HEK293 (cell line): ENCODE results near the gene DOCK1.

Source experiments
- CTCF ChIA-PET: fragments of 350-600 bp; formaldehyde crosslinking; extraction: SDS; loops from one replicate; lab custom pipeline; 2021; ENCODE audit warnings: antibody characterized with exemption; lab: Yijun Ruan, JAX
- POLR2A ChIA-PET: fragments of 300-600 bp; formaldehyde crosslinking; extraction: SDS; loops from one replicate; lab custom pipeline; 2020; ENCODE audit warnings: antibody characterized with exemption, inconsistent platforms; lab: Yijun Ruan, JAX
- H3K27ac ChIP-seq: fragments of 200-500 bp; sonication (Bioruptor generic); 2 replicates; pipeline ENCODE4 v1.5.1; 2014; ENCODE audit warnings: low read depth, low read length, control low read depth, inconsistent platforms; ENCODE audit errors: extremely low read depth
- H3K36me3 ChIP-seq, 2 experiments: fragments of 200-500 bp in 1 of 2; sonication (Bioruptor generic) in 1 of 2; 1 replicate in 1 of 2; 2 replicates in 1 of 2; pipeline ENCODE4 v1.5.1; 2014 to 2017; ENCODE audit warnings: inconsistent platforms in 2 of 2, low read length in 2 of 2; ENCODE audit not compliant: control insufficient read depth in 2 of 2, insufficient read depth in 1 of 2
- H3K4me1 ChIP-seq: fragments of 200-500 bp; sonication (Bioruptor generic); 2 replicates; pipeline ENCODE4 v1.5.1; 2014; ENCODE audit warnings: mild to moderate bottlenecking, low read length, inconsistent platforms; ENCODE audit not compliant: control insufficient read depth, insufficient read depth
- H3K4me3 ChIP-seq: 2 replicates; pipeline ENCODE4 v1.5.1; 2011; ENCODE audit warnings: low read depth, mild to moderate bottlenecking, control low read depth, low read length, moderate library complexity
- H3K9me3 ChIP-seq: fragments of 200-500 bp; sonication (Bioruptor generic); 2 replicates; pipeline ENCODE4 v1.5.1; 2014; ENCODE audit warnings: low read depth, low read length, inconsistent platforms; ENCODE audit not compliant: control insufficient read depth, insufficient read depth
- EGR2 ChIP-seq: fragments of 450-650 bp; formaldehyde crosslinking; IDR thresholded peaks from 2 replicates; pipeline ENCODE4 v1.5.1; 2016; ENCODE audit warnings: low read depth, missing biosample characterization, missing genetic modification characterization
- GLIS2 ChIP-seq: fragments of 450-650 bp; formaldehyde crosslinking; IDR thresholded peaks from 2 replicates; pipeline ENCODE4 v1.5.1; 2016; ENCODE audit warnings: missing biosample characterization, missing genetic modification characterization
- HOXA7 ChIP-seq: sonication (generic); formaldehyde crosslinking; IDR thresholded peaks from 2 replicates; pipeline ENCODE4 v1.8.1; 2022; ENCODE audit warnings: missing genetic modification reagents, borderline replicate concordance
- HOXC10 ChIP-seq: sonication (generic); formaldehyde crosslinking; IDR thresholded peaks from 2 replicates; pipeline ENCODE4 v1.8.1; 2023; ENCODE audit warnings: mild to moderate bottlenecking, missing genetic modification reagents
- PATZ1 ChIP-seq: fragments of 450-650 bp; formaldehyde crosslinking; IDR thresholded peaks from 2 replicates; pipeline ENCODE4 v1.5.1; 2016; ENCODE audit warnings: missing biosample characterization, missing genetic modification characterization
- WT1 ChIP-seq: fragments of 450-650 bp; formaldehyde crosslinking; IDR thresholded peaks from 2 replicates; pipeline ENCODE4 v1.5.1; 2016; ENCODE audit warnings: missing biosample characterization, missing genetic modification characterization
- ZFP3 ChIP-seq: fragments of 450-650 bp; formaldehyde crosslinking; IDR thresholded peaks from 2 replicates; pipeline ENCODE4 v1.5.1; 2016; ENCODE audit warnings: low read depth, missing biosample characterization, missing genetic modification characterization
- ZFP69B ChIP-seq: fragments of 450-650 bp; formaldehyde crosslinking; IDR thresholded peaks from 2 replicates; pipeline ENCODE4 v1.5.1; 2016; ENCODE audit warnings: missing biosample characterization, missing genetic modification characterization
- ZNF10 ChIP-seq: fragments of 450-650 bp; formaldehyde crosslinking; IDR thresholded peaks from 2 replicates; pipeline ENCODE4 v1.5.1; 2017; ENCODE audit warnings: missing biosample characterization, missing genetic modification characterization
- ZNF132 ChIP-seq: fragments of 450-650 bp; formaldehyde crosslinking; IDR thresholded peaks from 2 replicates; pipeline ENCODE4 v1.5.1; 2017; ENCODE audit warnings: missing biosample characterization, missing genetic modification characterization, borderline replicate concordance
- ZNF202 ChIP-seq: fragments of 450-650 bp; formaldehyde crosslinking; IDR thresholded peaks from 2 replicates; pipeline ENCODE4 v1.5.1; 2016; ENCODE audit warnings: missing biosample characterization, missing genetic modification characterization, borderline replicate concordance
- ZNF214 ChIP-seq: fragments of 450-650 bp; formaldehyde crosslinking; IDR thresholded peaks from 2 replicates; pipeline ENCODE4 v1.5.1; 2017; ENCODE audit warnings: missing biosample characterization, mild to moderate bottlenecking, missing genetic modification characterization, borderline replicate concordance
- ZNF274 ChIP-seq, 2 experiments: fragments of 200-500 bp in 1 of 2; fragments of 450-650 bp in 1 of 2; sonication (Bioruptor generic) in 1 of 2; formaldehyde crosslinking in 1 of 2; IDR thresholded peaks; 2 replicates each; pipeline versions ENCODE4 v1.5.1 to v1.6.1; 2014 to 2016; ENCODE audit warnings: borderline replicate concordance in 1 of 2, inconsistent platforms in 1 of 2, low read length in 1 of 2, missing biosample characterization in 1 of 2, missing genetic modification characterization in 1 of 2
- ZNF394 ChIP-seq: fragments of 450-650 bp; formaldehyde crosslinking; IDR thresholded peaks from 2 replicates; pipeline ENCODE4 v1.5.1; 2016; ENCODE audit warnings: missing biosample characterization, missing genetic modification characterization, mild to moderate bottlenecking, moderate library complexity, borderline replicate concordance
- ZNF449 ChIP-seq: fragments of 450-650 bp; formaldehyde crosslinking; IDR thresholded peaks from 2 replicates; pipeline ENCODE4 v1.5.1; 2017; ENCODE audit warnings: missing biosample characterization, mild to moderate bottlenecking, missing genetic modification characterization, moderate library complexity
- ZNF501 ChIP-seq: fragments of 450-650 bp; formaldehyde crosslinking; IDR thresholded peaks from 2 replicates; pipeline ENCODE4 v1.5.1; 2016; ENCODE audit warnings: missing biosample characterization, missing genetic modification characterization
- ZNF513 ChIP-seq: fragments of 450-650 bp; IDR thresholded peaks from 2 replicates; pipeline ENCODE4 v1.5.1; 2018; ENCODE audit warnings: missing biosample characterization, missing genetic modification characterization
- ZNF529 ChIP-seq: fragments of 450-650 bp; formaldehyde crosslinking; IDR thresholded peaks from 2 replicates; pipeline ENCODE4 v1.5.1; 2017; ENCODE audit warnings: missing genetic modification characterization, missing biosample characterization; ENCODE audit not compliant: insufficient replicate concordance
- ZNF544 ChIP-seq: fragments of 450-650 bp; formaldehyde crosslinking; IDR thresholded peaks from 2 replicates; pipeline ENCODE4 v1.5.0; 2017; ENCODE audit warnings: missing biosample characterization, missing genetic modification characterization
- ZNF558 ChIP-seq: fragments of 450-650 bp; formaldehyde crosslinking; IDR thresholded peaks from 2 replicates; pipeline ENCODE4 v1.5.1; 2016; ENCODE audit warnings: missing biosample characterization, missing genetic modification characterization
- ZNF610 ChIP-seq: fragments of 450-650 bp; formaldehyde crosslinking; IDR thresholded peaks from 2 replicates; pipeline ENCODE4 v1.5.1; 2016; ENCODE audit warnings: missing biosample characterization, missing genetic modification characterization, borderline replicate concordance
- ZNF76 ChIP-seq: fragments of 450-650 bp; formaldehyde crosslinking; IDR thresholded peaks from 2 replicates; pipeline ENCODE4; 2016; ENCODE audit warnings: low read depth, missing biosample characterization, missing genetic modification characterization, borderline replicate concordance
- ZNF776 ChIP-seq: fragments of 450-650 bp; formaldehyde crosslinking; IDR thresholded peaks from 2 replicates; pipeline ENCODE4 v1.5.0; 2017; ENCODE audit warnings: missing biosample characterization, missing genetic modification characterization, borderline replicate concordance
- ZNF837 ChIP-seq: fragments of 450-650 bp; formaldehyde crosslinking; IDR thresholded peaks from 2 replicates; pipeline ENCODE4 v1.5.1; 2016; ENCODE audit warnings: missing biosample characterization, missing genetic modification characterization

Gene DOCK1

GRCh38 chr10:127227027-127227426 lies 321.8 kb downstream of the DOCK1 start (continued):
- no peak for TF ChIP-seq ZNF776 (tag by site-specific recombination)

GRCh38 chr10:127227663-127228062 lies 322.4 kb downstream of the DOCK1 start:
- no peaks in the 10 kb centered on the region for H3K9me3 ChIP-seq
- H3K36me3 ChIP-seq = no peaks in the 10 kb centered on the region
- no peak overlapping the region for H3K4me3 ChIP-seq
- CTCF ChIA-PET = interaction anchor here (0.6 kb wide), 1 partner anchor 16 kb away, joined by 3 read pairs; no protein-coding TSS in a partner anchor
- TF ChIP-seq PATZ1 (tag by site-specific recombination) = no peak
- TF ChIP-seq ZNF274 (IDR thresholded peaks at IDR 0.05; ENCODE audit: low read length) = no peak
- no peak for TF ChIP-seq ZNF274 (tag by site-specific recombination; IDR thresholded peaks at IDR 0.05; ENCODE audit: borderline replicate concordance)
- TF ChIP-seq ZNF132 (tag by site-specific recombination) = no peak
- no peak overlapping the region for H3K27ac ChIP-seq
- POLR2A ChIA-PET = no interaction called here
- no peaks in the 10 kb centered on the region for H3K4me1 ChIP-seq

- ChIA-PET CTCF (no interaction called here), POLR2A (no interaction called here)
- H3K36me3 ChIP-seq = no peaks in the 10 kb centered on the region
- no peaks in the 10 kb centered on the region for H3K9me3 ChIP-seq
- no peak overlapping the region for H3K4me3 ChIP-seq
- no peak overlapping the region for H3K27ac ChIP-seq
- TF ChIP-seq ZNF513 (tag by site-specific recombination) (no peak), ZNF214 (no peak)
- TF ChIP-seq, all 188 proteins: peak for 0
- no peaks in the 10 kb centered on the region for H3K4me1 ChIP-seq
These were observed 323.1 kb downstream of the DOCK1 start for GRCh38 chr10:127228195-127228787.

GRCh38 chr10:127234306-127234800 lies 329.1 kb downstream of the DOCK1 start:
- ChIA-PET CTCF (no interaction called here), POLR2A (no interaction called here)
- no peak overlapping the region for H3K4me3 ChIP-seq
- H3K36me3 ChIP-seq = no peaks in the 10 kb centered on the region
- no peaks in the 10 kb centered on the region for H3K9me3 ChIP-seq
- TF ChIP-seq HOXC10 (CRISPR knock-in tag) (no peak), ZNF529 (tag by site-specific recombination) (no peak), ZFP3 (tag by site-specific recombination) (no peak), ZNF558 (tag by site-specific recombination) (no peak), ZNF394 (no peak), ZNF10 (tag by site-specific recombination) (no peak), ZNF501 (tag by site-specific recombination) (no peak), ZFP69B (tag by site-specific recombination) (no peak), ZNF837 (tag by site-specific recombination) (no peak), ZNF202 (tag by site-specific recombination) (no peak), ZNF544 (no peak), ZNF449 (tag by site-specific recombination) (no peak), HOXA7 (CRISPR knock-in tag) (no peak), WT1 (no peak), EGR2 (tag by site-specific recombination) (no peak), ZNF610 (tag by site-specific recombination) (no peak), ZNF76 (tag by site-specific recombination) (no peak), GLIS2 (no peak)
- H3K4me1 ChIP-seq = no peaks in the 10 kb centered on the region
- no peak overlapping the region for H3K27ac ChIP-seq
